ENCODE measurements around the gene LRBA. TPM values are rescaled to one million over a fixed set of nuclear protein-coding genes. Genes with fewer than 3 reads are reported as not detected.

LRBA gene
- total and polyA plus RNA-seq, 9 donors, result 9.7 to 49.2 (median 30.4) TPM

DNA sequence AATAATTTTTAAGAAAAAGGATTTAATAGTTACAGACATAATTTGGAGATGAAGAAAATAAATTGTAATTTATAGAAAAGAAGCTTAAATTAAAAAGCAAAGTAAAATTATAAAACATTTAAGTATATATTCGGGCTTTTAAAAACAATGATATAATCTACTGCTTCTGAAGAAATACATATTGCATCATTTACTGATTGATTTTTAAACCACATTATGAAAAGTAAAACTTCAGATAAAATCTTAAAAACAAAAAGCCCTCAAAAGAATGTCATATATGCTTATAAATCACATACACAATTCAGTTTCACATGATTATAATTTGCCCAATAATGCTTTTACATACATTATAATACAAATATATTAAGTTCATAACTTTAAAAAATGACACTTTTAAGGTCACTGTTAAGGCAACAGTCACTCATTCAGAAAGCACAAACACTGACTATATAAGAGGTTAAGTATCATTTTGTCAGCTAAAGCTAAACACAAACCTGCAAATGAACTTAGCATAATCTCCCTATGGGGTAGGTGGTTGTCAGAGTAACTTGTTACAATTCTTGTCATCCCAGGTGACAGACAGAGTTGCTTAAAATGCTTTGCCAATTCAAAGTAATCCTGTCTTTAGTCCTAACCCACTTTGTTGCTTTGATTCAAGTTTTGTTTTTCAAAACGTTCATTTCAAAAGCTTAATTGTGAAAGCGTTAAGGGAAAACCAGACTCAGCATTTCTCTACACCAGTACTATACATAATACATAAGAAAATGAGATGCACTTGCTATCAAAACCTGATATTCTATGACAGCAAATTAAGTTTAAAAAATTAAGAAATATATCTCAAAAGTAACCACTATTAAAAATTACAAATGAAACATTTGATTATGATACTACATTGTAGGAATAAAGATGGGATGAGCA, 523.7 kb downstream of the LRBA start:
- no peaks in the 10 kb centered on the region for H3K27me3 ChIP-seq
- H3K36me3 ChIP-seq, result no peaks in the 10 kb centered on the region
- intact Hi-C loops (cut with DNase I), result no loop called here
- H3K27ac ChIP-seq, result no peak overlapping the region
- TF ChIP-seq POLR2A (IDR thresholded peaks at IDR 0.05) (no peak), EP300 (IDR thresholded peaks at IDR 0.05) (no peak)
- TF ChIP-seq, protein P1, sequence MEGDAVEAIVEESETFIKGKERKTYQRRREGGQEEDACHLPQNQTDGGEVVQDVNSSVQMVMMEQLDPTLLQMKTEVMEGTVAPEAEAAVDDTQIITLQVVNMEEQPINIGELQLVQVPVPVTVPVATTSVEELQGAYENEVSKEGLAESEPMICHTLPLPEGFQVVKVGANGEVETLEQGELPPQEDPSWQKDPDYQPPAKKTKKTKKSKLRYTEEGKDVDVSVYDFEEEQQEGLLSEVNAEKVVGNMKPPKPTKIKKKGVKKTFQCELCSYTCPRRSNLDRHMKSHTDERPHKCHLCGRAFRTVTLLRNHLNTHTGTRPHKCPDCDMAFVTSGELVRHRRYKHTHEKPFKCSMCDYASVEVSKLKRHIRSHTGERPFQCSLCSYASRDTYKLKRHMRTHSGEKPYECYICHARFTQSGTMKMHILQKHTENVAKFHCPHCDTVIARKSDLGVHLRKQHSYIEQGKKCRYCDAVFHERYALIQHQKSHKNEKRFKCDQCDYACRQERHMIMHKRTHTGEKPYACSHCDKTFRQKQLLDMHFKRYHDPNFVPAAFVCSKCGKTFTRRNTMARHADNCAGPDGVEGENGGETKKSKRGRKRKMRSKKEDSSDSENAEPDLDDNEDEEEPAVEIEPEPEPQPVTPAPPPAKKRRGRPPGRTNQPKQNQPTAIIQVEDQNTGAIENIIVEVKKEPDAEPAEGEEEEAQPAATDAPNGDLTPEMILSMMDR (IDR thresholded peaks at IDR 0.05), result no peak
- no peaks in the 10 kb centered on the region for H3K4me1 ChIP-seq (ENCODE audit: insufficient read depth)
- DNase-seq, result no peak
- no peak overlapping the region for H3K4me3 ChIP-seq
- no peaks in the 10 kb centered on the region for H3K9me3 ChIP-seq
- 42 to 49% (median 47%) methylated on average over 3 of the region's 3 CpGs for WGBS, 3 donors

GRCh38 chr4:150482581-150482980, 532.5 kb downstream of the LRBA start:
- DNase-seq, result no peak
- Histone ChIP-seq H3K4me3 (no peak overlapping the region), H3K4me1 (ENCODE audit: insufficient read depth) (no peaks in the 10 kb centered on the region), H3K9me3 (no peaks in the 10 kb centered on the region), H3K27ac (no peak overlapping the region), H3K27me3 (no peaks in the 10 kb centered on the region), H3K36me3 (no peaks in the 10 kb centered on the region)
- TF ChIP-seq, protein P1 (IDR thresholded peaks at IDR 0.05), result no peak
- intact Hi-C loops (cut with DNase I), result no loop called here
- WGBS, 3 donors, result 82 to 86% (median 83%) methylated on average over 4 of the region's 4 CpGs

DNA sequence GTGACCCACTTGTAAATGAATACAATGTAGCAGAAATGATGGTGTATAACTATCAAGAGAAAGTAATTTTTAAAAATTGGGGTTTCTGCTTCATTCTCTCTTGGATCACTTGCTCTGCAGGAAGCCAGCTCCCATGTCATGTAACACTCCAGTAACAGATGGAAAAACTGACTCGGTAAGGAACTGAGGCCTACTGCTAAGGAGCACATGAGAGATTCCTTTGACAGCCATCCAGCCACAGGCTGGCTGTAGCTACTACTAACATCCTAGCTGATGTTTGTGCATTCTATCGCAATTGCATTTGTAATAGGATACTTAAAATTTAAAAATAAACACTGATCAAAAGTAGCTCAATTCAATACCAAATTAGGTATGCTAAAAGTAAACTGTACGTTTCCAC, 535.4 kb downstream of the LRBA start:
- no peaks in the 10 kb centered on the region for H3K4me1 ChIP-seq (ENCODE audit: insufficient read depth)
- H3K9me3 ChIP-seq, result no peaks in the 10 kb centered on the region
- 89 to 91% (median 89%) methylated on average over 3 of the region's 3 CpGs for WGBS, 3 donors
- no peak overlapping the region for H3K4me3 ChIP-seq
- H3K27ac ChIP-seq, result no peak overlapping the region
- no peaks in the 10 kb centered on the region for H3K27me3 ChIP-seq
- DNase-seq, result no peak
- intact Hi-C loops (cut with DNase I), result no loop called here
- TF ChIP-seq EP300 (IDR thresholded peaks at IDR 0.05), result no peak
- no peak for TF ChIP-seq POLR2A (IDR thresholded peaks at IDR 0.05)
- TF ChIP-seq, protein P1 (IDR thresholded peaks at IDR 0.05), result no peak
- no peaks in the 10 kb centered on the region for H3K36me3 ChIP-seq

GRCh38 chr4:150477869-150478268, 537.2 kb downstream of the LRBA start:
- Histone ChIP-seq H3K27me3 (no peaks in the 10 kb centered on the region), H3K9me3 (no peaks in the 10 kb centered on the region), H3K27ac (no peak overlapping the region), H3K36me3 (no peaks in the 10 kb centered on the region), H3K4me1 (ENCODE audit: insufficient read depth) (no peaks in the 10 kb centered on the region), H3K4me3 (no peak overlapping the region)
- DNase-seq, result no peak
- intact Hi-C loops (cut with DNase I), result no loop called here
- 89 to 95% (median 95%) methylated on average over 1 of the region's 1 CpG for WGBS, 3 donors
- TF ChIP-seq EP300 (IDR thresholded peaks at IDR 0.05), result no peak
- TF ChIP-seq, protein P1 (IDR thresholded peaks at IDR 0.05), result no peak
- TF ChIP-seq POLR2A (IDR thresholded peaks at IDR 0.05), result no peak

Measured in ovary (tissue), 9 donors.